ENCODE measurements around the gene RNF224.
"Not testable (repeated sequence)": the region's sequence is repeated elsewhere in the genome, so short reads cannot be mapped to it uniquely, and the experiment has no call there.

RNF224 gene

DNA sequence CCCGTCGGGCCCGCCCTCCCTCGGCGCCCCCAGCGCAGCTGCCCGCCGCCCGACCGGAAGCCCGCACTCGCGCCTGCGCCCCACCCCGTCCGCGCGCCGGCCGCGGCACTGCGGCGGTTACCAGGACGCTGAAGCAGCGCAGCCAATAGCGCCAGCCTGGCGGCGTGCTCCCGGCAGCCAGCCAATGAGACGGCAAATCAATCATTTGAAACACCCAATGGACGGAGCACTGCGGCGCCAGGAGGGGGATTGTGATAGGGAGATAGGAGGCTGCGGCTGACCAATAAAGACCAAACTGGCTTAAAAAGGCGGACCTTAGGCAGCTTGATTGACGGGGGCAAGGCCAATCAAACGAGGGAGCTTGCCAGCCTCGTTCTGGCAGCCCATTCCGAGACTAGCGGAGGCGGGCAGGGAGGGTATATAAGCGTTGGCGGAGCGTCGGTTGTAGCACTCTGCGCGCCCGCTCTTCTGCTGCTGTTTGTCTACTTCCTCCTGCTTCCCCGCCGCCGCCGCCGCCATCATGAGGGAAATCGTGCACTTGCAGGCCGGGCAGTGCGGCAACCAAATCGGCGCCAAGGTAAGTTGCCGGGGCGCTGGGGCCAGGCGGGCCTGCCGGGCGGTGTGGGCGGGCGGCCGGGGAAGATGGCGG, 13.7 kb downstream of the RNF224 start, which contains the start of gene TUBB4B:
Gene TUBB4B, plus strand, starts transcription at position 447 of the 649 bp plus-strand sequence. Its CDS starts 74 bp downstream, at position 521.
- peak; percentile 99 for DNase-seq (ENCODE audit: low spot score)

DNA sequence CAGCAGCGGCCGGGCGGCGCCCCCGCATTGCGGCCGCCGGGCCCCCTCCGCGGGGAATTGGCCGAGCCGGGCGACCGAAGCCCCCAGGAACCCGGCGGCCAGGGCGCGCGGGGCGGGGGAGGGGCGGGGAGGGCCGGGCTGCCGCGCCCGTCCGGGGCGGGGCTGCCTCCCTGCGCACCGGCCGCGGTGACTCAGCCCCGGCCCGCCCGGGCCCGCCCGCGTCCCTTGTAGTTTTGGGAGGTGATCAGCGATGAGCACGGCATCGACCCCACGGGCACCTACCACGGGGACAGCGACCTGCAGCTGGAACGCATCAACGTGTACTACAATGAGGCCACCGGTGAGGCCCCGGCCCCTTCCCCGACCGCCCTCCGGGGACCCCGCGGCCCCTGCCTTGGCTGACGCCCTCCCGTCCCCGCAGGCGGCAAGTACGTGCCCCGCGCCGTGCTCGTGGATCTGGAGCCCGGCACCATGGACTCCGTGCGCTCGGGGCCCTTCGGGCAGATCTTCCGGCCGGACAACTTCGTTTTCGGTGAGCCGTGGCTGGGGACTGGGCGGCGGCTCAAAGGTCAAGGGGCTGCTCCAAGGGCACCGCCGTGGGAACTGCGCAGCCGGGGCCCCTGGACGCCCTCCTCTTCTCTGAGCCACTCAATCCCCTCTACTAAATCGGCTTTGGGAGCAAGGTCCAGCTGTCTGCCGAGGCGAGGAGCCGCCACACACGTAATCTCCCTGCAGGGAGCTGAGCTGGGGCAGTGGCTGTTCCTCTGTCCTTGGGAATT, 14.4 kb downstream of the RNF224 start:
- DNase-seq (ENCODE audit: low spot score) = peak; percentile 63

DNA sequence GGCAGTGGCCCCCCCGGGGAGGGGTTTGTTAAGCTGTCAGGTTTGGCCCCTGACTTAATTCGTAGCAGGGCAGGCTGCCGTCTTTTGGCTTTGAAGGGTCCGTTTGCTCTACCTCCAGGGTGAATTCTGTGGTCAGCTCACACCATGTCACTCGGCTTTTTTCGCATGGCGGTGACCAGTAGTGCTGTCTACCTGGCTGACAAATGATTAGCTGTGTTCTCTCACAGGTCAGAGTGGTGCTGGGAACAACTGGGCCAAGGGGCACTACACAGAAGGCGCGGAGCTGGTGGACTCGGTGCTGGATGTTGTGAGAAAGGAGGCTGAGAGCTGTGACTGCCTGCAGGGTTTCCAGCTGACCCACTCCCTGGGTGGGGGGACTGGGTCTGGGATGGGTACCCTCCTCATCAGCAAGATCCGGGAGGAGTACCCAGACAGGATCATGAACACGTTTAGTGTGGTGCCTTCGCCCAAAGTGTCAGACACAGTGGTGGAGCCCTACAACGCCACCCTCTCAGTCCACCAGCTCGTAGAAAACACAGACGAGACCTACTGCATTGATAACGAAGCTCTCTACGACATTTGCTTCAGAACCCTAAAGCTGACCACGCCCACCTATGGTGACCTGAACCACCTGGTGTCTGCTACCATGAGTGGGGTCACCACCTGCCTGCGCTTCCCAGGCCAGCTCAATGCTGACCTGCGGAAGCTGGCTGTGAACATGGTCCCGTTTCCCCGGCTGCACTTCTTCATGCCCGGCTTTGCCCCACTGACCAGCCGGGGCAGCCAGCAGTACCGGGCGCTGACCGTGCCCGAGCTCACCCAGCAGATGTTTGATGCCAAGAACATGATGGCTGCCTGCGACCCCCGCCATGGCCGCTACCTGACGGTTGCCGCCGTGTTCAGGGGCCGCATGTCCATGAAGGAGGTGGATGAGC, 15.2 kb downstream of the RNF224 start:
- no peak for DNase-seq (ENCODE audit: low spot score)

DNA sequence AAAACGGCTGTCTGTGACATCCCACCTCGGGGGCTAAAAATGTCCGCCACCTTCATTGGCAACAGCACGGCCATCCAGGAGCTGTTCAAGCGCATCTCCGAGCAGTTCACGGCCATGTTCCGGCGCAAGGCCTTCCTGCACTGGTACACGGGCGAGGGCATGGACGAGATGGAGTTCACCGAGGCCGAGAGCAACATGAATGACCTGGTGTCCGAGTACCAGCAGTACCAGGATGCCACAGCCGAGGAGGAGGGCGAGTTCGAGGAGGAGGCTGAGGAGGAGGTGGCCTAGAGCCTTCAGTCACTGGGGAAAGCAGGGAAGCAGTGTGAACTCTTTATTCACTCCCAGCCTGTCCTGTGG, 15.9 kb downstream of the RNF224 start:
- DNase-seq (ENCODE audit: low spot score) = not testable (repeated sequence)

DNA sequence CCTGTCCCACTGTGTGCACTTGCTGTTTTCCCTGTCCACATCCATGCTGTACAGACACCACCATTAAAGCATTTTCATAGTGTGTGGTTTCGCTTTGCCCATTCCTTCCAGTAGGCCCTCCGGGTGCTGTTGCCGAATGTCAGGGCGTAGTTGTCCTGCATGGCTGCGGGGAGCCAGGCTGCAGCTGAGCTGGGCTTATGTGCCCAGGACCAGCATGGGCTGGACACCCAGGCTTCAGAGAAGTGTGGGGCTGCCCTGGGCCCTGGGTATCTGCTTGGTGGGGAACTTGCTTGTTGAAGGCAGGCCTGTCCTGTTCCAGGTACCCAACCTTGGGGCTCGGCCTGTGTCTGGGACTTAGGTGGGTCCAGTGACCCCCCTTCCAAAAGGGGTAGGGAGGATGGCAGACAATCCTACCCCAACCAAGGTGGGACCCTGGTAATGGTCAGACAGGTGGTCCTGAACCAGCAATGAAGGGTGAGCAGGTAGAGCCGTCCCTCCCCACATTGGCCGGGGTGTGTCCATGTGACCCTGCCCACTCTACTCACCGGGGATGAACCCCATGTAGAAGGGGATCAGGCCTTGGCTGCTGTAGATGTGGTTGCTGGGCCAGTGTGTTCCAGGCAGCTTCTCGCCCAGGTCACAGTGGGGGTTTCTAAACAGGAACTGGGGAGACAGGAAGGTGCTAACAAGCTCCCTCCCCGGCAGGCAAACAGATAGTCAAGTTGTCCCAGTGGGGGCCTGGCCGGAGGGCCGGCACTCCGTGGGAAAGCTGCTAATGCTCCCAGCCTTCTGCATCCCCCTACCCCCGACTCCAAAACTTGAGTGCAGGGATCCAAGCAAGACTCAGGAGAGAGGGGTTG, 16.6 kb downstream of the RNF224 start:
- no peak for DNase-seq (ENCODE audit: low spot score)

DNA sequence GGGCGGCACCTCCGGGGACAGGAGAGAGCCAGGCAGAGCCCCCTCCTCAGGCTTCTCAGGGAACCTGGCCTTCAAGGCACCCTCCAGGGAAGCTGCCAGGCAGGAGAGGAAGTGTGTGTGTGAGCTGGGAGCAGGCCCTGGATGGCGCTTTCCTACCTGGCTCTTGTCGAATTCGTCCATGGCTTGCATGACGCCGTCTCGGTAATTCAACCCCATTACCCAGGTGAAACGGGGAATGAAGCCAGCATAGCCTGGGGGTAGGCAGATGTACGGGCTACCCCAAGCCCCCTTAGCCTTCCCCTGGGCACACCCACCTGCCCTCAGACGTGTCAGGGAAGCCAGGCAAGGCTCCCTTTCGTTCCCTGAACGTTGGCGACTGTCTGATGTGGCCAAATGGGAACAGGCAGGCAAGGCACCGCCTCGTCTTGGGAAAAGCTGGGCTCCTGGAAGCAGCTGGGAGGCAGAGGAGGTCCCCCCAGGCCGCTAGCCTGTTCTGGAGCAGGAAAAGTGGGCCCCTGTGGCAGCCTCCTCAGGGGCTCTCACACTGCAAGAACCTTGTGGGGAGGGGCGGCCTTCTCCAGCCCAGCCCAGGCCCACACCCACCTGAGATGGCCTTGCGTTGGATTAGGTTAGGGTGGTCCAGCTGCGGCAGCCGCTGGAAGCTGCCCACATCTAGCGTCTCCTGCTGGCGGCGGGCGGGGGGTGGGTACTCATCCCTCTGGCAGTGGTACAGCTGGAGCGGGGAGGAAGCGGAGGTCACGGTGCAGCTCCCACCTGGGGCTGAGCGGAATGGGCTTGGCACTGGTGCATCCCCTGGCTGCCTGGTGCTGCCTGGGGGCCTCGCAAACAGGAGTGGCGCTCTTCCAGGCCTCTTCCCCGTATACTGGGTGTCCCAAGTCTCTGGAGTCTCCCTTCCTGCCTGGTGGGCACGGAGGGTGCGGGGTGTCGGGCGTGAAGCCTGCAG, 17.5 kb downstream of the RNF224 start:
- DNase-seq (ENCODE audit: low spot score) = no peak

DNA sequence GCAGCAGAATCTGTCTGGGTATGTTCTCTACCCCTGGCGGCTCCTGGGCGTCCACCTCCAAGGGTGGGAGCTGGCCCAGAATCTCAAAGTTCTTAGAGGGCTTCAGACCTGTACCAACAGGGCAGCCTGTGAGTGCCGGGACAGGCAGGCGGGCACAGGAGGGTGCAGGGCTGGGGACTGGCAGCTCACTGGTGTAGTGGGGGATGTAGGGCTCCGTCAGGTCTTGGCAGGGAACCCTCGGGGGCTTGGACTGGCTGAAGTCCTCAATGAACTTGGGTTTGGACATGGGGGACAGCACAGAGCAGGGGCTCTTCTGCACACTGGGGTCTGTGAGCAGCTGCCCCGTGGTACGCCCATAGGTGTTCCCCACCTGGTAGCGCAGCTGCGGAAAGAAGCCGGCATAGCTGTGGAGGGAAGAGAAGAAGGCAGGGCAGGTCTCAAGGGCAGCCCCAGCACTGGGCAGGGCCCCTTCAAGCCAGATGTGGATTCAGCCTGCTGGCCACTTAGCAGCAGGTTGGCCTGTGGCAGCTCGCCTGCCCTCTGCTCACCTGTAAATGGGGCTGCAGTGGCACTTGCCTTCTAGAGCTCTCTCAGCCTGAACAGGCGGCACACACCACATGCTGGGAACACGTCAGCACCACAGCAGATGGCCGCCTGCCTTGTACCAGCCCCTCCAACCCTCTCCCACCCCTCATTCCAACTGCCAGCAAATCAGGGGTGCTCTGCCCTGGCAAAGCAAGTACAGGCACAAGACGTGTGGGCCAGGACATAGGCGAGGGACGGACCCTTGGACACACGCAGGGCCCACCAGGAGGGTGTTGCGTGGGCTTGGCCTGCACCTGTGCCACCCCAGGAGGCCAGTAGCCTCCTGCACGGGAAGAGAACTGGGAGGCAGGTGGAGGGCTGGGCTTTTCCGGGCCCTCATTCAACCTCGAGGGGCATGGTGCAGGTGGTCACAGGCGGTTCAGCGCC, 18.4 kb downstream of the RNF224 start:
- no peak for DNase-seq (ENCODE audit: low spot score)

DNA sequence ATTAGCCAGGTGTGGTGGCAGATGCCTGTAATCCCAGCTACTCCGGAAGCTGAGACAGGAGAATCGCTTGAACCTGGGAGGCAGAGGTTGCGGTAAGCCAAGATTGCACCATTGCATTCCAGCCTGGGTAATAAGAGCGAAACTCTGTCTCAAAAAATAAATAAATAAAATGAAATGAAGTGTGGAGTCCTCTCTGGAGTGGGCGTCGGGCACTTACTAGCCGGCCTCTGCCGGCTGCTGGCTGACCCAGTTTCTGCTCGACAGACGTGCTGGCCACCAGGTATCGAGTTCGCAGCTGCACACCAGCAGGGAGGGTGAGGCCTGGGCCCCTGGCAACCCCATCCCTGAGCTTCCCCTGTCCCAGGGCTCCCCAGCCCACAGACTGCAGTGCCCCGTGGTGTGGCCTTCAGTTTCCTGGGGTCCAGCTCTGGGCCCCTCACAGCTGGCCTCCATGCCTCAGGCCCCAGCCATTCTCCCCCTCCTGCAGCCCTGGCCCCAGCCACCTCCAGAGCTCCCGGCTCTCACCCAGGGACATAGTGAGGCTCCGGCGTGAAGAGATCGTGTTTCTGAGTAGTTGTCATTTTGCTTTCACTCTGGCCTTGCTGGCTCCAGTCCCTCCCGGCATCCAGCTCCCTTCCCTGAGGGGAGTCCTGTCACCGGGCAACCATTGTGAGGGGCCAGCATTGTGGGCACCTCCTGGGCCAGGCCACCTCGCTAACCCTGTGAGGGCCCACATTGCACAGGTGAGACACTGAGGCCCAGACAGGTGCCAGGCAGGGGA, 20.0 kb downstream of the RNF224 start:
- DNase-seq (ENCODE audit: low spot score) = no peak

DNA sequence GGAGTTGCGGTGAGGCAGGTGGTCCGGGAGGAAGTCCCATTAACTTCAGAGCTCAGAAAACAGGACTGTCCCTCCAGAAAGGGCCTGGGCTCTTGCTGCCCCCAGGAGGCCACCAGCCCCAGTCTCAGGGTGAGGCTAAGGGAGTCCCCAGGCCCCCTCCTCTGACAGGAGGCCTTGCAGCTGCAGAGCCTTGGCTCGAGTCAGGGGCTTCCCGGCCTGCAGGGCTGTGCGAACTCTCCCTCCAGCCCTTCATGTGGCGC, 20.5 kb downstream of the RNF224 start:
- DNase-seq (ENCODE audit: low spot score) = no peak

DNA sequence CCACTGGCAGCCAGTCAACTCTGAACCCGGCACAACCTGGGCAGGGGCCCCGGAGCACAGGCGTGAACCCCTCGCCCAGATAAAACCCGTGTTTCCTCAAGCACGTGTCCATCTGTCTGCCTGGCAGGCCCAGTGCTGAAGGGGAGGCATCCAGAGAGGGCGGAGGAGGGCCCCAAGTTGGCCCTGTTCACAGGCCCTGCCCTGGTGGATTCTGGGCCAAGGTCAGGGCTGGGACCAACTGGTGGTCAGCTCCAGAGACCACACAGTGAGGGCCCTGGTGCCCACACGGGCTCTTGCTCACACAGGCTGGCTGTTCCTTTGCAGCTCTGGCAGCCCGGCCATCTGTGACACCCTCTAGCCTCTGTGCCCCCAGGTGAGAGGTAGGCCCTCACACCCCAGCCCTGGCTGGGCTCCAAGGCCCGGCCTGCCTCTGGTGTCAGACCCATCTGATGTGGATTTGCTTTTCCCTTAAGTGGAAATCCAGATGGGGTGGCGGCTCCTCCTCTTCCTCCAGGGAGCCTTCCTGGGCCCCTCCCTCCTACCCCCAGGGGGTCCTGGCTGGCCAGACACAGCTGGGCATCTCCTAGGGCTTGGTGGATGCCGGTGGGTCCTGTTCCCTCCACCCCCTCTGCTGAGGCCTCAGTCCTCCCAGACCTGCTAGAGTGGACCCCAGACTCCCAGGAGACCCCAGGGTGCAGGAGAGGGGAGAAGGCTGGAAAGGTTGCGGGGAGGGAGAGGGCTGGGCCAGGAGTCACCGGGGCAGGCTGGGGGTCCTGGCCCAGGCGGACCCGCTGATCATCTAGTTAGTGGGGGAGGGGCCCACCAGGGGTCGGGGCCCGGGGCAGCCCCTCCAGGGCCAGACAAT, 23.3 kb downstream of the RNF224 start:
- DNase-seq (ENCODE audit: low spot score) = no peak

DNA sequence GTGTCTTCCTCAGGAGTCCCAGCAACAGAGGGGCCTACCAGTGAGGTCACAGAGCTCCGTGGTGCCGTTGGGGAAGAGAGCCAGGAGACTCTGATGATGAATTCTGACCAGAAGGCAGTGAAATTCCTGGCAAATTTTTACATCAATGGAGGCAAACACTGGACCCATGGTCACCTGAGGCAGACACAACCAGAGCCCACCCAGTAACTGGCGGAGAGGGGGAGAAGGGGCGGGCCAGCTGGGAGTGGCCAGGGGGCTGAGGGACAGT, 23.8 kb downstream of the RNF224 start, which contains the start of gene STPG3:
Gene STPG3, plus strand, starts transcription at position 93 of the 268 bp plus-strand sequence. Its CDS starts 1 bp downstream, at position 94.
- no peak for DNase-seq (ENCODE audit: low spot score)

DNA sequence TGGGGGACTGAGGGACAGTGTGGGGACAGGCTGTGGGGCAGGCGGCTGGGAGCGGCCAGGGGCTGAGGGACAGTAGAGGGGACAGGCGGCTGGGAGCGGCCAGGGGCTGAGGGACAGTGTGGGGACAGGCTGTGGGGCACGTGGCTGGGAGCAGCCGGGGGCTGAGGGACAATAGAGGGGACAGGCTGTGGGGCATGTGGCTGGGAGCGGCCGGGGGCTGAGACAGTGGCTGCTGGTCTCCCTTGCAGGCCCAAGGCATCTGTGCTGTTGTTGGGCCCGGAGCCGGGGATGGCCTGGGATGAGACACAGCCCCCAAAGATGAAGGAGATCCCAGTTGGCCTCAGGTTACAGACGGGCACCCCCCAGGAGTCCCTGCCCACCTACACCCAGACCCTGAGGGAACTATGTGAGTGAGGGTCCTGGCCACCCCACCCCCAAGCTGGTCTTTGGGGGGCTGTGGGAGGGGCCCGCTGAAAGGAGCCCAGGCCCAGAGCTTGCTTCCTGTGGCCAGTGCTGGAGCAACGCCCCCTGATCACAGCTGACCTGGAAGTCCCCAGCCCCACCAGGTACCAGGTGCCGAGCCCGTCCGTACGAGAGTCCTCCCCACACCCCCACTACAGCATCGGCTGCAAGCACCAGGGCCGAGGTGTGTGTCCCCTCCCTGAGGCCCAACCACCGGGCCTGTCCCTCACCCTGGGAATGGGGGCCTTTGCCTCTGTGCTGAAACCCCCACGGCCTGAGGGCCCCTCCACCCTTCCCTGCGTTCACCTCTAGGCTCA, 24.4 kb downstream of the RNF224 start:
- no peak for DNase-seq (ENCODE audit: low spot score)

DNA sequence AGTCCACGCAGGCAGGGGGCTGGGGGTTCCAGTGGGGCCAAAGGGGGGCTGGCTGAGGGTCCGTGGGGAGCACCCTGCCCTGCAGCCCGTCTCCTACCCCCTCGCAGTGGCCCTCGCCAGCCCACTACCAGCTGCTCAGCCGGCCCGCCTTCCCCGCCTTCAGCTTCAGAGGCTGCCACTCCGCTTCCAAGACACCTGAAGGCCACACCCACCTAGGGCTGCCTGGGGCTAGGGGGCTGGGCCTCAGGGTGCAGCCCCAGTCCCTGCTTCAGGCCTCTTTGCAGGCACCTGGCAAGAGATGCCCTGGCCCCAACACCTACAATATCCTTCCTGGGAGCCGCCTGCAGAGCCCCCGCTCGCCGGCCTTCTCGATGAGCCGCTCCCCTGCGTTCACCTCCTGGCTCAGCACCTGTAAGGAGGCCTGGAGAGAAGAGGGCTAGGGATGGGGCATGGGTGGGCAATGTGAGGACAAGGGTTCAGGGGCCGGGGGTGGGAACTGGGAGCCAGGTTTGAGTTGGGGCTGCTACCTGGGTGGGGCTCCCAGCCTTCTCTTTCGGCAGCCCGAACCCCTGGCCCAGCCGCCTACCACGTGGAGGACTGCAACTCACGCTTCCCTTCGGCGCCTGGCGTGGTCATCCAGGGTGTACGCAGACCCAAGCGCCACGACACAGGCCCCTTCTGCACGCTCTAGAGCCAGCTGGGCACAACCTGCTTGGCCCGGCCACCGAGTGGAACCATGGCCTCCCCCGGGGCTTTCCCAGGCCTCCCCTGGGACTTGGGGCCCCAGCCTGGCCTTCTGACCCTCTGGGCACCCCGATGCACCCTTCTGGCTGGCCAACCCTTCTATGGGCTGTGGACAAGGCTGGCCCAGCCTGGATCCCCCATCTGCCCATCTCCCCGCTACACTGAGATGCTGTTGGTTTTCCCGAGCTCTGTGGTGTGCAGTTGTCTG, 25.5 kb downstream of the RNF224 start:
- DNase-seq (ENCODE audit: low spot score) = no peak

DNA sequence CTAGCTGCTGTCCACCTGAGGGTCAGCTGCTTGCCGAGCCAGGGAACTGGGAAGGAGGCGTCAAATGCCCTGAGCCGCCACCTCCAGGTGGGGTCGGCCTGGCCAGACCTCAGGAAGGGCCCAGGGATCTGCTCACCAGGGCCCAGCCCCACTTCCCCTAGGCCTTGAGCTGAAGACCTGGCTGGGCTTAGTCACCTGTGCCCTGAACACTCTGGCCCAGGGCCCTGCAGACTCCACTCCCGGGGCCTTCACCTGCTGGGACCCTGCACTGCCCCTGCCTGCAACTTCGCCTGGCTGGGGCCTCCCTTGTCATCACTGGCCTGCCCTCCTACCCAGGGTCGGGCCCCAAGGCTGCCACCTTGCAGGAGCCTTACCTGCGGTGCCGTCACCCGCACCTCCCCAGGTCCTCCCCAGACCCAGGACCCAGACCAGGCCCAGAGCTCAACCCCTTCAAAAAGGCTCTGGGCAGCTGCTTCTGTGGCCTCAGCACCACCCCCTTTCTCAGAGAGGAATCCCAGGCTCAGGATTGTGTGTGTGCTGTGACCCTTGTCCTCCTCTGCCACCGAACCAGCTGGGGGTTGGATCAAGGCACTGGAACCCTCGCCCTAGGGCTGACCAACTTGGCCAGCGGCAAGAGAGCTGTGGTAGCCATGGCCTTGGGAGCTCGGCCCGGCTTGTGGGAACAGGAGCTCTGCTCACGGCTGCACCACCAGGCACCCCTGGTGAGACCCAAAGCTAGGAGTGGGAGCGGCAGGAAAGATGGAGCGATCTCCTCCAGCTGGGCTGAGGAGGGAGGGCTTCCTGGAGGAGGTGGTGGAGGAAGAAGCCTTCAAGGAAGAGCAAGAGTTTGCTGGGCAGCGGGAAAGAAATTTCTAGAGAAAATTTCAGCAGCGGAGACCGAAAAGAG, 26.7 kb downstream of the RNF224 start:
- DNase-seq (ENCODE audit: low spot score) = no peak
